NB4 (cell line): ENCODE results near the gene NTN5.

Source experiments
- DNase-seq: peaks from one replicate; pipeline ENCODE4 v3.0.0; 2010; ENCODE audit warnings: low read depth
- H3K4me3 ChIP-seq: one replicate; pipeline ENCODE4 v1.5.1; 2011; ENCODE audit warnings: mild to moderate bottlenecking, low read depth, low read length, moderate library complexity
- CTCF ChIP-seq: IDR thresholded peaks from one replicate; pipeline ENCODE4 v1.5.1; 2012; ENCODE audit warnings: low read depth, low read length
- MYC ChIP-seq: IDR thresholded peaks from 2 replicates; pipeline ENCODE4 v1.6.1; 2011; ENCODE audit warnings: low read depth, low read length
- POLR2A ChIP-seq: IDR thresholded peaks from 2 replicates; pipeline ENCODE4 v1.6.1; 2011; ENCODE audit warnings: mild to moderate bottlenecking; ENCODE audit not compliant: insufficient read length; ENCODE audit errors: extremely low read depth
- TF ChIP-seq, protein P1 (sequence below): IDR thresholded peaks from 2 replicates; pipeline ENCODE4 v1.6.1; 2011; ENCODE audit warnings: low read depth, low read length

NTN5 gene

GRCh38 chr19:48625891-48626327 lies 46.9 kb downstream of the NTN5 start:
- TF ChIP-seq POLR2A = no peak
- TF ChIP-seq, protein P1, sequence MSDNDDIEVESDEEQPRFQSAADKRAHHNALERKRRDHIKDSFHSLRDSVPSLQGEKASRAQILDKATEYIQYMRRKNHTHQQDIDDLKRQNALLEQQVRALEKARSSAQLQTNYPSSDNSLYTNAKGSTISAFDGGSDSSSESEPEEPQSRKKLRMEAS = no peak
- TF ChIP-seq CTCF = no peak
- no peak for TF ChIP-seq MYC
- DNase-seq = peak; percentile 36
- H3K4me3 ChIP-seq = no peak overlapping the region

DNA sequence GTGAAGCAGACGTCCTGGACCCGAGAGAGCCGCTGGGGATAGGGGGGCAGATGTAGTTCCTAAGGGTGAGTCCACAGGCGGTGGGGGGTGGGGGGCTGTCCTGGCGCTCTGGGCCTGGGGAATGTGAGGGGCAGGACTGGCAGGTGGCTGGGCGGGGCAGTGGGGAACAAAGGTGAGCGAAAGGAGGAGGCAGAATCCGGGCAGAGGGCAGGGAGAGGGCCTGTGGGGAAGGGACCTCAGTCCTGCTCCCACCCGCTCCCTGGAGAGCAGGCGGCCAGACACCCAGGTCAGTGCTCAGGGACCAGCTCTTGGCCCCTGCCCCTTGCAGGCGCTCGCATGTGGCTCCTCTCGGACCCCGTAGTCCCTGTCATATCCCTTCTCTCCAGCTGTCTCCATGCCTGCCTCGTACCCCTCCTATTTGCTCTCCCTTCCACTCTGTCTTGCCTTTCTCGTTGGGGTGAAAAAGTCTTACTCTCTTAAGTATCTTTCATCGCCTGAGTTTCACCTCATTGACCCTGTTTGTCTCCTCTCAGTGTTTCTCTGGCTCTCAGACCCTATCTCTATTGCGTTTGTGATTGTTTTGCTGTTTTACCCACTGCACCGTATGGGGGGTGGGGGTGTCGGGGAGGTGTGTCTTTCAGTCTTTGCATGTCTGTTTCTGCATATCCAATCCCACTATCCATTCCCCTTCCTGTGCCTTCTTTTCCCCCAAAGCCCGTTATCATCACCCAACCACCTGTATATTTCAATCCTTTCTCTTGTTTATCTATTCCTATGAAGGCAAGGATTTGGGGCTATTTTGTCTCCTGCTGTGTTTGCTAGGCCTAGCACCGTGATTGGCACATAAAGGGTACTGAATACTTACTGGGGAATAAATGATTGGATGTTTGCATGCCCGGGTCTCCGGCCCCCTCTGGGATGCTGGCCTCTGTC lies 47.8 kb downstream of the NTN5 start:
- DNase-seq = peak; percentile 29
- peak overlapping the region; percentile 74 for H3K4me3 ChIP-seq
- no peak for TF ChIP-seq CTCF
- no peak for TF ChIP-seq POLR2A
- TF ChIP-seq MYC = no peak
- TF ChIP-seq, protein P1 = no peak

DNA sequence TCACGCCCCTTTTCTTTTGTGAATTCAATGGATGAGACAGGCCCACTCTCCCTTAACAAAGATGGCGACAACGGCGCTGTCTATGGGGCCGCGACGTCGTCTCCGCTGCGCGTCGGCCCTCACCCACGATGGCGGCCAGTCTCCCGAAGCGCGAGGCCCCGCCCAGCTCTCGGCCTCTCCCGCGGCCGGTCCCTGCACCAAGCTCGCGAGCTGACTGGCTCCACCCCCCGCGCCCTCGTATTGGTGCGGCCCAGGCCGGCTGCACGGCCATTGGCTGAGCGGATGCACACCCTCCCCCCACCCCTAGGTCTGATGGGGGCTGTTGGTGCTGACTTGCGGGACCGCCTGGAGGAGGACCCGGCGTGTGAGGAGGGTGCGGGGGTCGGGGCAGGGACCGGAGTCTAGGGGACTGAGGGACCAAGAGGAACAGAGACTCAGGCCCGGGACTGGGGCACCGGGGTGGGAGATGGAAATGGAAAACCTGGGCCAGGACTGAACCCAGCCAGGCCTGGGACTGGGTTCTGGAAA lies 48.7 kb downstream of the NTN5 start:
- peak overlapping the region; percentile 74 for H3K4me3 ChIP-seq
- DNase-seq = peak; percentile 100
- TF ChIP-seq POLR2A (no peak), CTCF (no peak), MYC (no peak)
- TF ChIP-seq, protein P1 = no peak

- no peak for TF ChIP-seq CTCF
- TF ChIP-seq, protein P1 = no peak
- peak overlapping the region; percentile 60 for H3K4me3 ChIP-seq
- no peak for DNase-seq
Observed at GRCh38 chr19:48623556-48624066, 49.2 kb downstream of the NTN5 start.

- no peak for DNase-seq
- TF ChIP-seq, protein P1 = no peak
- TF ChIP-seq CTCF (no peak), MYC (no peak), POLR2A (no peak)
- H3K4me3 ChIP-seq = peak overlapping the region; percentile 68
Observed at GRCh38 chr19:48619692-48620585, 52.9 kb downstream of the NTN5 start.
